GM12878 (cell line): ENCODE data around the gene LSM12. TPM values are rescaled to one million over a fixed set of nuclear protein-coding genes. Genes with fewer than 3 reads are reported as not detected.

Experiments
- CBX3 ChIP-seq: fragments of 200-600 bp; sonication (generic); IDR thresholded peaks from 2 replicates; pipeline ENCODE4 v1.6.1; 2016; ENCODE audit warnings: low read depth, borderline replicate concordance
- CBX5 ChIP-seq: sonication (generic); IDR thresholded peaks from 2 replicates; pipeline ENCODE4 v1.6.1; 2016; ENCODE audit warnings: low read depth, moderate library complexity, mild to moderate bottlenecking, inconsistent platforms
- EGR1 ChIP-seq, 2 experiments: IDR thresholded peaks; 1 replicate in 1 of 2; 2 replicates in 1 of 2; pipeline ENCODE4 v1.6.1; 2011 to 2012; ENCODE audit warnings: low read depth in 2 of 2, low read length in 2 of 2, borderline replicate concordance in 1 of 2, mild to moderate bottlenecking in 1 of 2, moderate library complexity in 1 of 2
- IKZF1 ChIP-seq: fragments of 450-650 bp; conservative IDR thresholded peaks from 2 replicates; pipeline ENCODE4 v1.6.1; 2017; ENCODE audit warnings: antibody characterized with exemption, mild to moderate bottlenecking
- MXI1 ChIP-seq: fragments of 150-350 bp; IDR thresholded peaks from 2 replicates; pipeline ENCODE4 v1.6.1; 2011; ENCODE audit warnings: low read depth, mild to moderate bottlenecking, inconsistent platforms, low read length, improper control_type of control experiment
- NKRF ChIP-seq: fragments of 450-650 bp; conservative IDR thresholded peaks from 2 replicates; pipeline ENCODE4 v1.6.1; 2017; ENCODE audit warnings: mild to moderate bottlenecking, moderate library complexity
- NR2C2 ChIP-seq: IDR thresholded peaks from 2 replicates; pipeline ENCODE4 v1.6.1; 2011; ENCODE audit warnings: borderline replicate concordance, low read depth; ENCODE audit not compliant: control insufficient read depth, insufficient read length
- PRDM15 ChIP-seq: fragments of 450-650 bp; formaldehyde crosslinking; IDR thresholded peaks from 2 replicates; pipeline ENCODE4 v1.4.0; 2020; ENCODE audit warnings: mild to moderate bottlenecking, moderate library complexity
- TAF1 ChIP-seq: IDR thresholded peaks from 2 replicates; pipeline ENCODE4 v1.6.1; 2011; ENCODE audit warnings: mild to moderate bottlenecking, low read depth, low read length, borderline replicate concordance
- YY1 ChIP-seq: IDR thresholded peaks from 2 replicates; pipeline ENCODE4 v1.6.1; 2011; ENCODE audit warnings: low read depth, mild to moderate bottlenecking, low read length
- ZNF622 ChIP-seq: fragments of 450-650 bp; IDR thresholded peaks from 2 replicates; pipeline ENCODE4 v1.6.1; 2017; ENCODE audit warnings: mild to moderate bottlenecking, inconsistent platforms
- polyA plus RNA-seq, 11 experiments: library from polyadenylated mRNA; depleted of rRNA in 4 of 11; unstranded in 6 of 11; stranded (reverse) in 5 of 11; fragments of >200 nt; fragmentation: Nextera tagmentation in 4 of 11; fragmentation: Illumina TruSeq in 1 of 11; extraction: Ambion mirVana in 4 of 11; extraction: Trizol in 1 of 11; gene quantifications; 1 replicate in 1 of 11; 2 replicates in 10 of 11; pipeline versions ENCODE4 v1.2.1 to v1.2.3, GENCODE V29; 2011 to 2016; ENCODE audit warnings: inconsistent platforms in 2 of 11, missing spikeins in 2 of 11, low read depth in 1 of 11
- total RNA-seq, 4 experiments: library from RNA; depleted of rRNA in 3 of 4; stranded (reverse); fragments of >200 nt in 3 of 4; fragmentation: Illumina TruSeq in 1 of 4; extraction: Trizol in 1 of 4; gene quantifications; 2 replicates each; pipeline versions ENCODE4 v1.2.1 to v1.2.3, GENCODE V29; 2013 to 2021
- TF ChIP-seq, protein P1 (sequence below): fragments of 450-650 bp; IDR thresholded peaks from 2 replicates; pipeline ENCODE4 v1.6.1; 2018; ENCODE audit warnings: borderline replicate concordance, mild to moderate bottlenecking; ENCODE audit not compliant: partially characterized antibody
- TF ChIP-seq, protein P2 (sequence below): fragments of 450-650 bp; IDR thresholded peaks from 2 replicates; pipeline ENCODE4 v1.6.1; 2017; ENCODE audit warnings: mild to moderate bottlenecking, moderate library complexity
- TF ChIP-seq, protein P3 (sequence below): fragments of 450-650 bp; IDR thresholded peaks from 2 replicates; pipeline ENCODE4 v1.6.1; 2016; ENCODE audit warnings: mild to moderate bottlenecking

LSM12 gene
- total and polyA plus RNA-seq, 10 of the 15 experiments (the other 5 are each of a cell fraction or from before 2014, with no cell fraction given) = 51.1 to 206 (median 70.8) TPM

- TF ChIP-seq, protein P1, sequence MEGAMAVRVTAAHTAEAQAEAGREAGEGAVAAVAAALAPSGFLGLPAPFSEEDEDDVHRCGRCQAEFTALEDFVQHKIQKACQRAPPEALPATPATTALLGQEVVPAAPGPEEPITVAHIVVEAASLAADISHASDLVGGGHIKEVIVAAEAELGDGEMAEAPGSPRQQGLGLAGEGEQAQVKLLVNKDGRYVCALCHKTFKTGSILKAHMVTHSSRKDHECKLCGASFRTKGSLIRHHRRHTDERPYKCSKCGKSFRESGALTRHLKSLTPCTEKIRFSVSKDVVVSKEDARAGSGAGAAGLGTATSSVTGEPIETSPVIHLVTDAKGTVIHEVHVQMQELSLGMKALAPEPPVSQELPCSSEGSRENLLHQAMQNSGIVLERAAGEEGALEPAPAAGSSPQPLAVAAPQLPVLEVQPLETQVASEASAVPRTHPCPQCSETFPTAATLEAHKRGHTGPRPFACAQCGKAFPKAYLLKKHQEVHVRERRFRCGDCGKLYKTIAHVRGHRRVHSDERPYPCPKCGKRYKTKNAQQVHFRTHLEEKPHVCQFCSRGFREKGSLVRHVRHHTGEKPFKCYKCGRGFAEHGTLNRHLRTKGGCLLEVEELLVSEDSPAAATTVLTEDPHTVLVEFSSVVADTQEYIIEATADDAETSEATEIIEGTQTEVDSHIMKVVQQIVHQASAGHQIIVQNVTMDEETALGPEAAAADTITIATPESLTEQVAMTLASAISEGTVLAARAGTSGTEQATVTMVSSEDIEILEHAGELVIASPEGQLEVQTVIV = no peak
- TF ChIP-seq, protein P2, sequence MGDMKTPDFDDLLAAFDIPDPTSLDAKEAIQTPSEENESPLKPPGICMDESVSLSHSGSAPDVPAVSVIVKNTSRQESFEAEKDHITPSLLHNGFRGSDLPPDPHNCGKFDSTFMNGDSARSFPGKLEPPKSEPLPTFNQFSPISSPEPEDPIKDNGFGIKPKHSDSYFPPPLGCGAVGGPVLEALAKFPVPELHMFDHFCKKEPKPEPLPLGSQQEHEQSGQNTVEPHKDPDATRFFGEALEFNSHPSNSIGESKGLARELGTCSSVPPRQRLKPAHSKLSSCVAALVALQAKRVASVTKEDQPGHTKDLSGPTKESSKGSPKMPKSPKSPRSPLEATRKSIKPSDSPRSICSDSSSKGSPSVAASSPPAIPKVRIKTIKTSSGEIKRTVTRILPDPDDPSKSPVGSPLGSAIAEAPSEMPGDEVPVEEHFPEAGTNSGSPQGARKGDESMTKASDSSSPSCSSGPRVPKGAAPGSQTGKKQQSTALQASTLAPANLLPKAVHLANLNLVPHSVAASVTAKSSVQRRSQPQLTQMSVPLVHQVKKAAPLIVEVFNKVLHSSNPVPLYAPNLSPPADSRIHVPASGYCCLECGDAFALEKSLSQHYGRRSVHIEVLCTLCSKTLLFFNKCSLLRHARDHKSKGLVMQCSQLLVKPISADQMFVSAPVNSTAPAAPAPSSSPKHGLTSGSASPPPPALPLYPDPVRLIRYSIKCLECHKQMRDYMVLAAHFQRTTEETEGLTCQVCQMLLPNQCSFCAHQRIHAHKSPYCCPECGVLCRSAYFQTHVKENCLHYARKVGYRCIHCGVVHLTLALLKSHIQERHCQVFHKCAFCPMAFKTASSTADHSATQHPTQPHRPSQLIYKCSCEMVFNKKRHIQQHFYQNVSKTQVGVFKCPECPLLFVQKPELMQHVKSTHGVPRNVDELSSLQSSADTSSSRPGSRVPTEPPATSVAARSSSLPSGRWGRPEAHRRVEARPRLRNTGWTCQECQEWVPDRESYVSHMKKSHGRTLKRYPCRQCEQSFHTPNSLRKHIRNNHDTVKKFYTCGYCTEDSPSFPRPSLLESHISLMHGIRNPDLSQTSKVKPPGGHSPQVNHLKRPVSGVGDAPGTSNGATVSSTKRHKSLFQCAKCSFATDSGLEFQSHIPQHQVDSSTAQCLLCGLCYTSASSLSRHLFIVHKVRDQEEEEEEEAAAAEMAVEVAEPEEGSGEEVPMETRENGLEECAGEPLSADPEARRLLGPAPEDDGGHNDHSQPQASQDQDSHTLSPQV = no peak
- TF ChIP-seq, protein P3, sequence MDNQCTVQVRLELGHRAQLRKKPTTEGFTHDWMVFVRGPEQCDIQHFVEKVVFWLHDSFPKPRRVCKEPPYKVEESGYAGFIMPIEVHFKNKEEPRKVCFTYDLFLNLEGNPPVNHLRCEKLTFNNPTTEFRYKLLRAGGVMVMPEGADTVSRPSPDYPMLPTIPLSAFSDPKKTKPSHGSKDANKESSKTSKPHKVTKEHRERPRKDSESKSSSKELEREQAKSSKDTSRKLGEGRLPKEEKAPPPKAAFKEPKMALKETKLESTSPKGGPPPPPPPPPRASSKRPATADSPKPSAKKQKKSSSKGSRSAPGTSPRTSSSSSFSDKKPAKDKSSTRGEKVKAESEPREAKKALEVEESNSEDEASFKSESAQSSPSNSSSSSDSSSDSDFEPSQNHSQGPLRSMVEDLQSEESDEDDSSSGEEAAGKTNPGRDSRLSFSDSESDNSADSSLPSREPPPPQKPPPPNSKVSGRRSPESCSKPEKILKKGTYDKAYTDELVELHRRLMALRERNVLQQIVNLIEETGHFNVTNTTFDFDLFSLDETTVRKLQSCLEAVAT = no peak
- TF ChIP-seq CBX5 = no peak
- no peak for TF ChIP-seq EGR1 (IDR thresholded peaks at IDR 0.05; ENCODE audit: borderline replicate concordance in 1 of 2, low read depth in 2 of 2, low read length in 2 of 2)
- TF ChIP-seq MXI1 = 0 out of 2 replicates have a peak, but pooled peaks have one; percentile 25
- TF ChIP-seq NKRF = peak; percentile 61; the same call in 1 of the 2 replicates
- no peak for TF ChIP-seq NR2C2
- no peak for TF ChIP-seq ZNF622
- TF ChIP-seq CBX3 = no peak
- TF ChIP-seq TAF1 = no peak
- no peak for TF ChIP-seq PRDM15 (CRISPR knock-in tag)
- TF ChIP-seq YY1 = no peak
- peak; percentile 94 for TF ChIP-seq IKZF1
Observed at GRCh38 chr17:44110823-44111633, 44.6 kb upstream of the LSM12 start (continued).
